Stimulated activated CD4-positive, alpha-beta T cell treated with anti-CD3 and anti-CD28 coated beads, Interleukin-15, amount 100 ng/mL, for 1 hour (primary cell): ENCODE results near the gene CLHC1.
"Not testable (repeated sequence)": the region's sequence is repeated elsewhere in the genome, so short reads cannot be mapped to it uniquely, and the experiment has no call there.

Source experiments
- DNase-seq, 2 donors: peaks; one replicate each; pipeline ENCODE4 v3.0.0-alpha.2; 2020; ENCODE audit warnings: low read depth in 1 of 2, low spot score in 1 of 2

CLHC1 gene

GRCh38 chr2:55232084-55232862 lies at the start of gene CLHC1, which contains the start of gene RPS27A:
TSS of gene CLHC1 (minus strand) at chr2:55232293. CDS start at chr2:55222411, 9,882 bp downstream.
TSS of gene RPS27A (plus strand) at chr2:55232688. CDS start at chr2:55232825, 137 bp downstream.
- peak; percentile 84 to 94 for DNase-seq

DNA sequence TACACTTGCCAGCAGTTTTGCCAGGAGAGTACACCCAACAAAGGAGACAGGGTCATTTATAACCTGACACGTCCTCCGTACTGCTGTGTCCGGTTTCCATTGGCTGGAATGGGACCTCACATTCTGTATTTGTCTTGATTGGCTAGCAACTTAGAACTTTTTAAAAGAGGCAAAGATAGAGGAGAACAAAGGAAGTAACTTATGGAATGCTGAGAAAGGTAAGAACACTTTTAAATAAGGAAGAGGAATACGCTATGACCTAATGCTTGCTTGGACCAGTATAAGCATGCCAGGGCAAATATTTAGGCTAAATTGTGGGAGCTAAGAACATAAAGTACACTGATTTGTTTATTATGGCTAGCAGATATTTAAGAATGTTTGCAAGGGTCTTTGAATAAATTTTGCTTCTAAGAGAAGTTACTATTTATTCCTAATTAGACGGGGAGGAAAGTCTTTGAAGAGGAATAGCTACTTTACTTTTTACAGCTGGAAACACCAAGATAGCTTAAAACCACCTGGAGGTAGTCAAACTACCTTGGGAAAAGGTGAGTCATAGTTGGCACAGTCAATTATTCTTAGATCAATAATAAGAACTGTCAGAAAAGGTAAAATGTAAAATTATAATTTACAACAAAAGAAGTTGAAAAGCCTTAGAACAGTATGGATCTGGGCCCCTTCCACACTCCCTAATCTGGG lies 48.9 kb upstream of the CLHC1 start:
- DNase-seq, result not testable (repeated sequence)

GRCh38 chr2:55279859-55280424 lies 47.8 kb upstream of the CLHC1 start:
- DNase-seq, result not testable (repeated sequence)

- DNase-seq, result not testable (repeated sequence)
These were observed 47.2 kb upstream of the CLHC1 start for GRCh38 chr2:55279214-55279835.

DNA sequence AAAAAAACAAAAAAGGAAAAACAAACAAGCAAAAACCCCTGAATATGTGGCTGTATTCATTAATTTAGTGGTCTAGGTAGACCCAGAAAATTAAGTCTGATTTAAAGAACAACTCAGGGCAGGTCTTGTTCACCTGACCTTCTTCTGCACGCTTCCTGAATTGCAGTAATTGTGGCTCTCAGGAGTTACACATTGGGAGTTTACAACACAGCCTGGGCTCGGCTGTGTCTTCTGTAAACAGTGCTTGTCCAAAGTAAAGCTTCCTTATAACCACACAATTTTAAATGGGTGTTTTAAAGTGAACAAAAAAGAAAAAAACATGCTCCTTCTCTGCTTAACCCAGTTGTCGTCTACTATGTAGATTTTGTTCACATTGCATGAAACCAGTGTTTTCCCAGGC lies 45.2 kb upstream of the CLHC1 start:
- DNase-seq, result no peak

- not testable (repeated sequence) for DNase-seq
These were observed 42.3 kb upstream of the CLHC1 start for GRCh38 chr2:55274346-55274745.

GRCh38 chr2:55269645-55269990 lies 37.5 kb upstream of the CLHC1 start:
- DNase-seq, result no peak

- peak; percentile 66 to 83 for DNase-seq
These were observed 37.0 kb upstream of the CLHC1 start, which contains the start of gene MTIF2 for GRCh38 chr2:55268907-55269644. TSS of gene MTIF2 (minus strand) at chr2:55269231. CDS start at chr2:55263858, 5,373 bp downstream.

- DNase-seq, result no peak
These were observed 36.3 kb upstream of the CLHC1 start for GRCh38 chr2:55268288-55268906.

DNA sequence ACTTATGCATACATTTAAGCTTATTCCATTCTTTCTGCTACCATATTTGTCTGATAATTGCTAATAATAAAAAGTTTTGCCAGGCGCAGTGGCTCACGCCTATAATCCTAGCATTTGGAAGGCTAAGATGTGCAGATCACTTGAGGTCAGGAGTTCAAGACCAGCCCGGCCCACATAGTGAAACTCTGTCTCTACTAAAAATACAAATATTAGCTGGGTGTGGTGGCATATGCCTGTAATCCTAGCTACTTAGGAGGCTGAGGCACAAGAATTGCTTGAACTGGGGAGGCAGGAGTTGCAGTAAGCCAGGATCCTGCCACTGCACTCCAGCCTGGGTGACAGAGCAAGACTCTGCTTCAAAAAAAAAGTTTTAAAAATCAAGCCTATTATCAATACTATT lies 27.5 kb upstream of the CLHC1 start:
- DNase-seq, result not testable (repeated sequence)

GRCh38 chr2:55252832-55253231 lies 20.7 kb upstream of the CLHC1 start:
- no peak for DNase-seq

DNA sequence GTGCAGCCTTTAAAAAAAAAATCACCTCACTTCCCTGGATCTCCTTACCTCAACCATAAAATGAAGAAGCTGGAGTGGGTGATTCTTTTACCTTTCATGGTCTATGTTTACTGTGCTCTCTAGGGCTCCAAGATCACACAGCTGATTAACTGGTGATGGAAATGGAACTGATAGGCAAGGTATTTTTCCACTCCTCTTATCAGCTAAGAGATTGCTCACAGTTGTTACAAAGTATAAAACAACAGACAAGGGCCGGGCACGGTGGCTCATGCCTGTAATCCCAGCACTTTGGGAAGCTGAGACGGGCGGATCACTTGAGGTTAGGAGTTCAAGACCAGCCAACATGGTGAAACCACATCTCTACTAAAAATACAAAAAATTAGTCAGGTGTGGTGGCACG lies 14.9 kb upstream of the CLHC1 start:
- no peak for DNase-seq

GRCh38 chr2:55245411-55245810 lies 13.3 kb upstream of the CLHC1 start:
- DNase-seq, result no peak

GRCh38 chr2:55242617-55243016 lies 10.5 kb upstream of the CLHC1 start:
- no peak for DNase-seq

- DNase-seq, result not testable (repeated sequence)
These were observed 9.5 kb upstream of the CLHC1 start for GRCh38 chr2:55241582-55241981.

DNA sequence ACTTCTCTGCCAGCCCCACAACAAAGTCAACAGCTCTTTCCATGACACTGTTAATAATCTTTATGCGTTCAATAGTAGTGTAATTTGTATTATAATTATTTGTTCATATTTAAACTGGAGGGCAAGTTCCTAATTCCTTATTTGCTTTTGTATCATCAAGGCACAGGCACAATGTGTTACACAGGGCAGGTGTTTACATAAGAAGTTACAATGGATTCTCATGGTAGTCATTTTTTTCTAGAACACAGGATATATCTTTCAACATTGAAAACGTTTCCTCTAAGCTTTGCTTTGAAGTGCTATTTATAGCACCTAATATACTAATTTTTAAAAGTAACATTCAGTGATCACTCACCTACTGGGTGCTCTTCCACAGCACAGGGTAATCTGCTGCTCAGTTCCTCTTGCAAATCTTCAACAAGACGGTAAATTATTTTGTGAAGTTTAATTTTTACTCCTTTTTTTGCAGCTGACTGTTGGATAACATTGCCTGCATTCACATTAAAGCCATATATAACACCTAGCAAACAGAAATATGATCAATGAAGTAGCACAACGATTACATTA lies 7.6 kb upstream of the CLHC1 start:
- DNase-seq, result no peak

GRCh38 chr2:55236992-55237543 lies 5.0 kb upstream of the CLHC1 start:
- no peak for DNase-seq

GRCh38 chr2:55235724-55236538 lies 3.8 kb upstream of the CLHC1 start:
- no peak for DNase-seq

DNA sequence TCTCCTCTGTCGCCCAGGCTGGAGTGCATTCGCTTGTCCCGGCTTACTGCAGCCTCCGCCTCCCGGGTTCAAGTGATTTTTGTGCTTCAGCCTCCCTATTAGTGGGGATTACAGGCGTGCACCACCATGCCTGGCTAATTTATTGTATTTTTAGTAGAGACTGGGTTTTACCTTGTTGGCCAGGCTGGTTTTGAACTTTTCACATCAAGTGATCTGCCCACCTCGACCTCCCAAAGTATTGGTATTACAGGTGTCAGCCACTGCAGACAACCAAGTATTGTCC lies 1.5 kb upstream of the CLHC1 start:
- no peak for DNase-seq
